PFSK-1 (cell line): ENCODE data around the gene MAML2.

ENCODE experiments used
- POLR2AphosphoS5 ChIP-seq: IDR thresholded peaks from 2 replicates; pipeline ENCODE4 v1.6.1; 2012; ENCODE audit warnings: low read depth, mild to moderate bottlenecking, control low read depth, low read length, moderate library complexity
- REST ChIP-seq, 2 experiments: IDR thresholded peaks; 2 replicates each; pipeline versions ENCODE4 v1.6.1 to v1.8.0; 2011 to 2012; ENCODE audit warnings: low read depth in 2 of 2, low read length in 2 of 2, control low read depth in 1 of 2, inconsistent platforms in 1 of 2, mild to moderate bottlenecking in 1 of 2, moderate library complexity in 1 of 2; ENCODE audit not compliant: insufficient read depth in 1 of 2
- SIN3A ChIP-seq: IDR thresholded peaks from 2 replicates; pipeline ENCODE4 v1.6.1; 2012; ENCODE audit warnings: mild to moderate bottlenecking, low read length, moderate library complexity, borderline replicate concordance; ENCODE audit not compliant: insufficient read depth
- TAF1 ChIP-seq: IDR thresholded peaks from 2 replicates; pipeline ENCODE4 v1.6.1; 2012; ENCODE audit warnings: low read length, control low read depth, borderline replicate concordance; ENCODE audit not compliant: insufficient read depth

DNA sequence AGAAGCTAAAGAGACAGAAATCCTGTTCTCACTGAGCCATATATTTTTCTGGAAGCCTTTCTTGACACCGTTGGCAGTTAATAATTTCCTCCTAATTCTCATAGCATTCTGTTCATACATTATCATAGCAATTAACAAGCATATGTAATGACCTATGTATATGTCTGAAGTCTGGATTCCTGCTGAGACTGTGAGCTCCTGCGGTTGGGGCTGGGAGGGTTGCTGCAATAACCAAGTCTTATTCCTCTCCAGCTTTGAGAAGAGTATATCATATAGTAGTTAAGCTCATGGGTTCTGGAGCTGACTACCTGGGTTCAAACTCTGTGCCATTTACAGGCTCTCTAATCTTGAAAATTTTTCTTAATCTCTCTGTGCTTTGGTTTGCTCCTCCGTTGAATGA is 175.2 kb downstream of the MAML2 start:
- TF ChIP-seq REST (IDR thresholded peaks at IDR 0.05; ENCODE audit: insufficient read depth in 1 of 2, low read depth in 2 of 2, low read length in 2 of 2) (no peak), TAF1 (no peak), SIN3A (no peak), POLR2AphosphoS5 (no peak)
